22Rv1 (cell line): ENCODE results near the gene ADGRF1.

ENCODE experiments used
- H3K27ac ChIP-seq: fragments of 450-650 bp; 2 replicates; pipeline ENCODE4 v1.5.1; 2017
- ZFX ChIP-seq: fragments of 450-650 bp; IDR thresholded peaks from 2 replicates; pipeline ENCODE4 v1.6.1; 2017; ENCODE audit warnings: antibody characterized with exemption, borderline replicate concordance
- TF ChIP-seq, protein P1 (sequence below): fragments of 450-650 bp; IDR thresholded peaks from 2 replicates; pipeline ENCODE4 v1.5.1; 2017; ENCODE audit warnings: mild to moderate bottlenecking

The ADGRF1 gene

DNA sequence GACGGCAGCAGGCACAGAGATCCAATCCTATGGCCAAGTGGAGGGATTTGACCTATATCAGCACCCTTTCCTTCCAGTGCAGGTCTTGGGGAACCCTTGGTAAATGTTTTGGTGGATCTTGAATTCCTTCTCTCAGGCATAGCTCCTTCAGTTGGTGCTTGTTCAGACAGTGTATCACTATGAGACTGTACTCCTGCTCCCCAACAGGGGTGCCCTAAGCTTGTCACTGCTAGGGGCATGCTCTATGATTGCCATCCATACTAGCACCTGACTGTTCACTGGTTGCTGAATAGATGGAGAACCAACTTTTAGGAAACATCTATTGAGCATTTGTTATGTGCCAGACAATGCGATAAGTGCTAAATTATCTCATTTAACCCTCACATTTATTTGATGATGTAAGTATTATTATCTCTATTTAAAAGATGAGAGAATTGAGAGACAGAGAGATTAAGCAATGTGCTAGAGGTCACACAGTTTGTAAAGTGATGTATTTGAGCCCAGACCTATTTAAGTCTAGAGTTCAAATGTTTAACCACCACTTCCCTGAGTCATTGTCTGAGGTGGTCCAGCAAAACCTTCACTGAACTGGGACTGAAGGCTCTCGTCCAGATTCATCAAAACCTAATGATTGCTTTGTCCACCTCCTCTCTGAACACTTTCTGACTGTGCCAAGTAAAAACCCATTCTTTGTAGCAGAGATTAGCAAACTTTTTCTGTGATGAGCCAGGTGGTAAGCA, 34.3 kb downstream of the ADGRF1 start:
- TF ChIP-seq ZFX: no peak
- TF ChIP-seq, protein P1, sequence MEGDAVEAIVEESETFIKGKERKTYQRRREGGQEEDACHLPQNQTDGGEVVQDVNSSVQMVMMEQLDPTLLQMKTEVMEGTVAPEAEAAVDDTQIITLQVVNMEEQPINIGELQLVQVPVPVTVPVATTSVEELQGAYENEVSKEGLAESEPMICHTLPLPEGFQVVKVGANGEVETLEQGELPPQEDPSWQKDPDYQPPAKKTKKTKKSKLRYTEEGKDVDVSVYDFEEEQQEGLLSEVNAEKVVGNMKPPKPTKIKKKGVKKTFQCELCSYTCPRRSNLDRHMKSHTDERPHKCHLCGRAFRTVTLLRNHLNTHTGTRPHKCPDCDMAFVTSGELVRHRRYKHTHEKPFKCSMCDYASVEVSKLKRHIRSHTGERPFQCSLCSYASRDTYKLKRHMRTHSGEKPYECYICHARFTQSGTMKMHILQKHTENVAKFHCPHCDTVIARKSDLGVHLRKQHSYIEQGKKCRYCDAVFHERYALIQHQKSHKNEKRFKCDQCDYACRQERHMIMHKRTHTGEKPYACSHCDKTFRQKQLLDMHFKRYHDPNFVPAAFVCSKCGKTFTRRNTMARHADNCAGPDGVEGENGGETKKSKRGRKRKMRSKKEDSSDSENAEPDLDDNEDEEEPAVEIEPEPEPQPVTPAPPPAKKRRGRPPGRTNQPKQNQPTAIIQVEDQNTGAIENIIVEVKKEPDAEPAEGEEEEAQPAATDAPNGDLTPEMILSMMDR: no peak

DNA sequence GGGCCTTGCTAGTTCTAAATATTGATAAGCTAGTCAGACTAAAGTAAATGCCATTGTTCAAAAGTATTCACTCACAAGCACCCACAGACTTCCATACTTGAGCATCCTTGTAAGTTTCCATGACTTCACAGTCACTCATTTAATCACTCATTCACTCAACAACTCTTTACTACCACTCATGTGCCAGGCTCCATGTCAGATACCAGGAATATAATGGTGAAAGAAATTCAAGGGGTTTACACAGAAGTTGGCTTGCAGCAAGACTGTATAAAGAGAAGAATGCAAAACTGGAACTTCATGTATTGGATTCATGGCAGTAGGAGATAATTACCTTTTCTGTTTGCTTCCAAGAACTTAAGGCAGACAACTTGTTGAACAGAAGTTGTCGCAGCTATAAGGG, 36.6 kb downstream of the ADGRF1 start:
- H3K27ac ChIP-seq: no peak overlapping the region
- TF ChIP-seq, protein P1: no peak
- TF ChIP-seq ZFX: no peak

More for the DNA sequence above, 34.3 kb downstream of the ADGRF1 start:
- H3K27ac ChIP-seq: no peak overlapping the region

DNA sequence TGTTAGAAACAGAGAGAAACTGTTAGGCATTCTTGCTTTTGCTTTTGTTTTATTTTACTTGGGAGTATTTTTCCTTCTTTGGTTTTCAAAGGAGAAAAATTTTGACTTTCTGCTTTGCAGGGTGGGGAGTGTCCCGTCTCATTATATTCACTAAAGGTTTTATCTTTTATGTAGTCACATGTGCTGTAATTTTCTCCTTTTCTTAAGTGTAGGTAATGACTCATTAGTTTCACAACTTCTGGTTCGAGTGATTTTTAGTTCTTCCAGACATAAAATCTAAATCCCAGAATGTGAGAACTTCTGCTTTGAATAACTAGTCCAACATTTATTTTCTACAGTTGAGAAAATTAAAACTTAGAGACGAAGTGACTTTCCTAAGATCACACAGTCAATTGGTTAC, 37.7 kb downstream of the ADGRF1 start:
- H3K27ac ChIP-seq: no peak overlapping the region
- TF ChIP-seq ZFX: no peak
- TF ChIP-seq, protein P1: no peak

DNA sequence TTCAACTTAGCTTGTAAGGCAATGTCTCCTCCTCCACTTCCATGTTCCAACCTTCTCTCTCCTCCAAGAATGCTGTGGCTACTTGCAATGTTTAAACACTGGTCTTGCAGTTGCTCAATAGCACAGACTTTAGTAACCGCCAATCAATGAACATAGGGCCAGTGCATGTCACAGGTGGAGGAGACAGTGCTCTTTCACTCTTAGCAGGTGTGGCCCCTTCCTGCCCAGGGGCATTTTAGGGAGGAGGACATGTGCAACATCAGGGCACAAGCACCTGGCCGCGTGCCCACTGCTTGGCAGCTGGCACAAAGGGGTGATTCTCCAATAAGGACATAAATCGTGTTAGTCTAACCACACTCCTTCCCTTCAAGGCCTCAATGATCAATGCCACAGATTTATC, 41.3 kb downstream of the ADGRF1 start:
- no peak for TF ChIP-seq ZFX
- TF ChIP-seq, protein P1: no peak
- H3K27ac ChIP-seq: no peak overlapping the region

DNA sequence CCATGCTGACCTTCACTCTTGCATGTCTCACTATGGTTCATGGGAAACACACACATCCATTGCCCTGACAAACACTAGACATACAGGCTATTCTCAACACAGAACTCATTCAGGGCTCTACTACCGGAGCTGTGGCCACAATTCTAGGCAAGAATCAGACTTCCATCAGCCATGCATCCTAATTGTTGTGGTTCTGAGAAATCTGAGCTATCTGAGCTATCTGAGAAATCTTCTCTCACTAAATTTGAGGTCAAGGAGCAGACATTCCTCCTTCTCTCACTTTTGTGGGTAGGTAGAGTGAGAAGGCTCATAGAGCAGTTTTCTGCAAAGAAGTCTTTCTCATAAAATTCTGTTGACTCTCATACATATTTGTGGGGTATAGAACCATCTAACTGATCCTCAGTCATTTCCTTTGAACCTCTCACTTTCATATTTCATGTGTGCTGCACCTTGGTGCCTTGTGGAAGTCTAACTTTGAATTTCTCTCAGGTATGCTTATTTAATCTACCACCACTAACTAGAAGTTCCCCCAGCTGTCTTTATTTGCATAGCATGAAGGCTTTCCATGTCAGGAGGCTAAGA, 43.6 kb downstream of the ADGRF1 start:
- H3K27ac ChIP-seq: no peak overlapping the region
- TF ChIP-seq, protein P1: no peak
- no peak for TF ChIP-seq ZFX

DNA sequence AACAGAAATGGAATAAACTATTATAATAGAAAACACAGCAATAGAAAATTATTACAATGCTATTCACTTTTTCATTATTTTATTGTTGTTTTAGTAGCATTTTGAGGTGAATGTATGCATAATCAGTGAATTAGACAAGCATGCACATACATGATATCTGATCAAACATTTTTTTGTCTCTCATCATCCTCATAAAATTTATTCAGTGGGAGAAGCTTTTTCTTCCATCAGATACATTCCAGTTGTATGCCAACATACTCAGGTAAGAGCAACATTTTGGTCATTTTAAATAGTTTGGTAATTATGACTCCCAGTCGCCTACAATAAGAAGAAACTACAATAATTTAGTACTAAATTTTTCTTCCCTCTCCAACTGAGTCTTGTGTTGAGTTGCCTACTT, 44.5 kb downstream of the ADGRF1 start:
- TF ChIP-seq ZFX: no peak
- TF ChIP-seq, protein P1: no peak
- H3K27ac ChIP-seq: no peak overlapping the region
